ENCODE measurements around the gene KAZALD1. TPM values are rescaled to one million over a fixed set of nuclear protein-coding genes. Genes with fewer than 3 reads are reported as not detected.

The KAZALD1 gene
- total RNA-seq, 1 donor from 2014 or later: 0.47 TPM

Other genes starting within 250 kb of the KAZALD1 start
- 40.6 and 43.0 TPM in 2 replicates for gene SLF2, start 149.0 kb upstream of the KAZALD1 start, total RNA-seq
- gene SEMA4G, start 92.5 kb upstream of the KAZALD1 start, total RNA-seq: 0.85 and 0.88 TPM in 2 replicates
- gene MRPL43, start 74.5 kb upstream of the KAZALD1 start, total RNA-seq: 46.6 and 50.6 TPM in 2 replicates
- 17.0 and 17.2 TPM in 2 replicates for gene TWNK, start 74.4 kb upstream of the KAZALD1 start, total RNA-seq
- gene LZTS2, start 62.2 kb upstream of the KAZALD1 start, total RNA-seq: 17.4 and 19.2 TPM in 2 replicates
- gene PDZD7, start 30.9 kb upstream of the KAZALD1 start, total RNA-seq: 0.46 and 0.71 TPM in 2 replicates
- gene SFXN3, start 30.8 kb upstream of the KAZALD1 start, total RNA-seq: 34.6 and 38.9 TPM in 2 replicates
- not detected in 2 replicates for gene TLX1, start 69.3 kb downstream of the KAZALD1 start, total RNA-seq
- gene LBX1, start 167.5 kb downstream of the KAZALD1 start, total RNA-seq: not detected in 2 replicates

Measured in T-helper 1 cell treated with Interleukin-12 subunit alpha and Interleukin-12 subunit beta and Interleukin-4 antibody, amounts not matched to agents 30 ng/mL and 1 ng/mL, for 36 hours (primary cell).